DND-41 (cell line): ENCODE results near the gene HAUS1.
A peak's percentile ranks its signal among the peaks of the same experiment; 100 is the strongest.

ENCODE experiments used
- ATAC-seq: fragments of 200-7000 bp; cut with Tn5 transposase; 3 replicates; pipeline ENCODE4 v1.9.1; 2021; ENCODE audit warnings: low read depth; ENCODE audit not compliant: insufficient read depth
- DNase-seq: peaks from one replicate; pipeline ENCODE4 v3.0.0-alpha.2; 2020
- H2AFZ ChIP-seq: 2 replicates; pipeline ENCODE4 v1.6.0; 2012; ENCODE audit warnings: low read depth, low read length
- H3K27ac ChIP-seq: 2 replicates; pipeline ENCODE4 v1.5.1; 2012; ENCODE audit warnings: low read length, inconsistent platforms
- H3K27me3 ChIP-seq: fragments of 200-600 bp; sonication (generic); 2 replicates; pipeline ENCODE4 v1.6.0; 2012; ENCODE audit warnings: low read length, mild to moderate bottlenecking, inconsistent platforms; ENCODE audit not compliant: insufficient read depth, poor library complexity
- H3K36me3 ChIP-seq: 2 replicates; pipeline ENCODE4 v1.5.1; 2012; ENCODE audit warnings: low read length, inconsistent platforms; ENCODE audit not compliant: insufficient read depth
- H3K4me1 ChIP-seq: 2 replicates; pipeline ENCODE4 v1.5.1; 2012; ENCODE audit warnings: mild to moderate bottlenecking, low read length; ENCODE audit not compliant: insufficient read depth
- H3K4me2 ChIP-seq: 2 replicates; pipeline ENCODE4 v1.6.0; 2012; ENCODE audit warnings: mild to moderate bottlenecking, moderate library complexity, low read length, inconsistent platforms; ENCODE audit not compliant: insufficient read depth
- H3K4me3 ChIP-seq, 2 experiments: fragments of 200-600 bp in 1 of 2; shearing (Covaris generic) in 1 of 2; 2 replicates each; pipeline ENCODE4 v1.5.1; 2012 to 2016; ENCODE audit warnings: inconsistent platforms in 2 of 2, low read length in 2 of 2, mild to moderate bottlenecking in 2 of 2, low read depth in 1 of 2, moderate library complexity in 1 of 2
- H3K79me2 ChIP-seq: 2 replicates; pipeline ENCODE4 v1.6.0; 2012; ENCODE audit warnings: low read length, inconsistent platforms; ENCODE audit not compliant: insufficient read depth
- H3K9ac ChIP-seq: 2 replicates; pipeline ENCODE4 v1.6.0; 2012; ENCODE audit warnings: low read depth, mild to moderate bottlenecking, inconsistent platforms, low read length, moderate library complexity
- H3K9me3 ChIP-seq: 2 replicates; pipeline ENCODE4 v1.5.1; 2012; ENCODE audit warnings: low read length, moderate library complexity, mild to moderate bottlenecking, inconsistent platforms; ENCODE audit not compliant: insufficient read depth, severe bottlenecking
- H4K20me1 ChIP-seq: 2 replicates; pipeline ENCODE4 v1.6.0; 2012; ENCODE audit warnings: low read length; ENCODE audit not compliant: insufficient read depth
- CTCF ChIP-seq: IDR thresholded peaks from 2 replicates; pipeline ENCODE4 v1.5.1; 2012; ENCODE audit warnings: borderline replicate concordance, low read length, moderate library complexity, mild to moderate bottlenecking; ENCODE audit not compliant: poor library complexity, severe bottlenecking; ENCODE audit errors: extremely low read depth
- EZH2 ChIP-seq: IDR thresholded peaks from 3 replicates; pipeline ENCODE4 v1.6.1; 2012; ENCODE audit warnings: borderline replicate concordance, low read depth, mild to moderate bottlenecking, moderate library complexity, low read length, inconsistent platforms; ENCODE audit not compliant: severe bottlenecking

Gene HAUS1

GRCh38 chr18:46156124-46156745 is 52.0 kb downstream of the HAUS1 start:
- TF ChIP-seq EZH2 (no peak), CTCF (no peak)
- ATAC-seq (peak; percentile 44), DNase-seq (peak; percentile 55)
- Histone ChIP-seq H3K4me2 (peak overlapping the region; percentile 50), H3K27ac (peak overlapping the region; percentile 89), H3K9ac (peak overlapping the region; percentile 40), H3K36me3 (no peaks in the 10 kb centered on the region), H3K4me3 (peak overlapping the region in 1 of 2 experiments; percentile 39; a peak in 2 of 4 replicates), H4K20me1 (no peaks in the 10 kb centered on the region), H3K9me3 (no peaks in the 10 kb centered on the region), H3K79me2 (no peaks in the 10 kb centered on the region), H3K27me3 (no peaks in the 10 kb centered on the region), H3K4me1 (peaks cover 60% of the 10 kb centered on the region), H2AFZ (peak overlapping the region; percentile 58)

GRCh38 chr18:46156843-46157242 is 52.7 kb downstream of the HAUS1 start:
- H3K4me3 ChIP-seq, result peak overlapping the region in 1 of 2 experiments; percentile 39; a peak in 2 of 4 replicates
- H3K36me3 ChIP-seq, result no peaks in the 10 kb centered on the region
- H3K4me2 ChIP-seq, result peak overlapping the region; percentile 50
- peak overlapping the region; percentile 40 for H3K9ac ChIP-seq
- TF ChIP-seq CTCF (no peak), EZH2 (no peak)
- no peaks in the 10 kb centered on the region for H3K27me3 ChIP-seq
- no peaks in the 10 kb centered on the region for H3K79me2 ChIP-seq
- H3K9me3 ChIP-seq, result no peaks in the 10 kb centered on the region
- no peaks in the 10 kb centered on the region for H4K20me1 ChIP-seq
- H2AFZ ChIP-seq, result peak overlapping the region; percentile 58
- DNase-seq, result no peak
- H3K4me1 ChIP-seq, result peaks cover 59% of the 10 kb centered on the region
- H3K27ac ChIP-seq, result peak overlapping the region; percentile 89
- no peak for ATAC-seq

- H3K79me2 ChIP-seq, result no peaks in the 10 kb centered on the region
- no peak overlapping the region for H3K9ac ChIP-seq
- no peaks in the 10 kb centered on the region for H3K9me3 ChIP-seq
- no peak overlapping the region for H2AFZ ChIP-seq
- no peak overlapping the region for H3K4me3 ChIP-seq
- H3K27me3 ChIP-seq, result no peaks in the 10 kb centered on the region
- DNase-seq (no peak), ATAC-seq (no peak)
- peaks cover 43% of the 10 kb centered on the region for H3K4me1 ChIP-seq
- 0 out of 2 replicates have a peak overlapping the region, but pooled peaks have one; percentile 37 for H3K27ac ChIP-seq
- H3K36me3 ChIP-seq, result no peaks in the 10 kb centered on the region
- no peak overlapping the region for H3K4me2 ChIP-seq
- no peaks in the 10 kb centered on the region for H4K20me1 ChIP-seq
- TF ChIP-seq CTCF (no peak), EZH2 (no peak)
Measured at GRCh38 chr18:46158499-46158898, 54.3 kb downstream of the HAUS1 start.
